Astrocyte (in vitro differentiated cells and primary cell): ENCODE results near the gene CDK6.

Source experiments
- EZH2 ChIP-seq: IDR thresholded peaks from 2 replicates; pipeline ENCODE4 v1.6.1; 2012; ENCODE audit warnings: mild to moderate bottlenecking, low read length, inconsistent platforms; ENCODE audit not compliant: insufficient read depth
- TF ChIP-seq, protein P1 (sequence below): IDR thresholded peaks from 2 replicates; pipeline ENCODE4 v1.5.1; 2011; ENCODE audit warnings: low read depth, mild to moderate bottlenecking, inconsistent platforms, low read length, moderate library complexity; ENCODE audit not compliant: insufficient read depth

DNA sequence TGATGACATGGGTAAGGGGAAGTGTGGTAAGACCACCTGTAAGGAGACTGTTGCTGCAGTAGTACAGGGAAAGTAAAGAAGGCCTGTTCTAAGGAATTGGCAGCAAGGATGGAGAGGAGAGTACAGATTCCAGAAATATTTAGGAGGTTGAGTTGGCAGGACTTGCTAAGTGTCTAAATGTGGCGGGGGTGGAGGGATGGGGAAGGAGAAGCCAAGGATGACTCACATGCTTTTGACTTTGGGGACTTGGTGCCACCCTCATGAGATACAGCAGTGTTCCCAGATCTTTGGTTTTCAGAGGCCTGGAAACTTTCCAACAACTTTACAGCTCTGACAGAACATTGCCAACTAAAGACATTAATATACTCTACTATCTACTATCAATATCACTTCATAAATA lies 45.4 kb downstream of the CDK6 start:
- TF ChIP-seq, protein P1, sequence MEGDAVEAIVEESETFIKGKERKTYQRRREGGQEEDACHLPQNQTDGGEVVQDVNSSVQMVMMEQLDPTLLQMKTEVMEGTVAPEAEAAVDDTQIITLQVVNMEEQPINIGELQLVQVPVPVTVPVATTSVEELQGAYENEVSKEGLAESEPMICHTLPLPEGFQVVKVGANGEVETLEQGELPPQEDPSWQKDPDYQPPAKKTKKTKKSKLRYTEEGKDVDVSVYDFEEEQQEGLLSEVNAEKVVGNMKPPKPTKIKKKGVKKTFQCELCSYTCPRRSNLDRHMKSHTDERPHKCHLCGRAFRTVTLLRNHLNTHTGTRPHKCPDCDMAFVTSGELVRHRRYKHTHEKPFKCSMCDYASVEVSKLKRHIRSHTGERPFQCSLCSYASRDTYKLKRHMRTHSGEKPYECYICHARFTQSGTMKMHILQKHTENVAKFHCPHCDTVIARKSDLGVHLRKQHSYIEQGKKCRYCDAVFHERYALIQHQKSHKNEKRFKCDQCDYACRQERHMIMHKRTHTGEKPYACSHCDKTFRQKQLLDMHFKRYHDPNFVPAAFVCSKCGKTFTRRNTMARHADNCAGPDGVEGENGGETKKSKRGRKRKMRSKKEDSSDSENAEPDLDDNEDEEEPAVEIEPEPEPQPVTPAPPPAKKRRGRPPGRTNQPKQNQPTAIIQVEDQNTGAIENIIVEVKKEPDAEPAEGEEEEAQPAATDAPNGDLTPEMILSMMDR, result no peak
- TF ChIP-seq EZH2, result no peak
